Epithelial cell of proximal tubule (primary cell): Measurements from ENCODE around the gene CNTN5. TPM values are rescaled to one million over a fixed set of nuclear protein-coding genes. Genes with fewer than 3 reads are reported as not detected.

Experiments used
- DNase-seq: peaks from one replicate; pipeline ENCODE4 v3.0.0-alpha.2; 2011; ENCODE audit warnings: low read depth
- H3K4me3 ChIP-seq: 2 replicates; pipeline ENCODE4 v1.5.1; 2011; ENCODE audit warnings: low read depth, mild to moderate bottlenecking, low read length
- total RNA-seq: library from RNA; depleted of rRNA; stranded (reverse); fragments of >200 nt; gene quantifications from 2 replicates; pipeline ENCODE4 v1.2.3, GENCODE V29; 2015
- TF ChIP-seq, protein P1 (sequence below): conservative IDR thresholded peaks from 2 replicates; pipeline ENCODE4 v1.5.1; 2012; ENCODE audit warnings: low read depth, mild to moderate bottlenecking, low read length

Gene CNTN5
- total RNA-seq, 1 donor from 2014 or later, result not detected

DNA sequence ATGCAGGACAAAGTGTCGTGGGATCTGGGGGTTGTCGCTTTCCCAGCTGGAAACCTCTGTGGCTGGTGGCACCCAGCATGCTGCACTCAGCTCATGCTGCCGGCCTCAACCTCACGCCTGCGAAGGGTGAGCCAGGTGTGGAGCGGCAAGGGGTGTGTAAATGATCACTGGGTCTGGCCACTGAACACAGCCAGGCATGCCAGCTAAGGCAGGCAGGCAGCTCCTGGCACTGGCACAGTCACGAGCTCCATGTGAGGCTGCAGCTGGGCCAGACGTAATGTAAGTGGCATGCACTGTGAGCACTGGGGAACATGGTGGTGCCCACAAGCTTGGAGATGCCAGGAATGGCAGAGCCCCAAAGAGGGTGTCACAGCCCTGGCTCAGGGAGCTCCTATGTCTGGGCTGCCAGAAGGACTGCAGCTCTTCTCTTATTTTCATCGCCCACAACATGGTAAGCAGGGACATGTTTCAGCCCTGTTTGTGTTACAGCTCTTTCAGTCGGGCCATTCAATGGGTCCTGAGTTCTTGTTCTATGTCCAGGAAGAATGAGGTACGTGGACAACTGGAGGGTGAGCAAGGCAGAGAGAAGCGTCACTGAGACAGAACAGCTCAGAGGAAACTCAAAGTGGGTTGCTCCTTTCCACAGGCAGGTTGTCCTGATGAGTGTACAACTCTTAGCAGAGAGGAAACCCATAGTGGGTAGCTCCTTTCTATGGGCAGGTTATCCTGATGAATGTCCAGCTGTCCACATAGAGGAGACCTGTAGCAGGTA, 403.8 kb downstream of the CNTN5 start:
- H3K4me3 ChIP-seq, result no peak overlapping the region
- TF ChIP-seq, protein P1, sequence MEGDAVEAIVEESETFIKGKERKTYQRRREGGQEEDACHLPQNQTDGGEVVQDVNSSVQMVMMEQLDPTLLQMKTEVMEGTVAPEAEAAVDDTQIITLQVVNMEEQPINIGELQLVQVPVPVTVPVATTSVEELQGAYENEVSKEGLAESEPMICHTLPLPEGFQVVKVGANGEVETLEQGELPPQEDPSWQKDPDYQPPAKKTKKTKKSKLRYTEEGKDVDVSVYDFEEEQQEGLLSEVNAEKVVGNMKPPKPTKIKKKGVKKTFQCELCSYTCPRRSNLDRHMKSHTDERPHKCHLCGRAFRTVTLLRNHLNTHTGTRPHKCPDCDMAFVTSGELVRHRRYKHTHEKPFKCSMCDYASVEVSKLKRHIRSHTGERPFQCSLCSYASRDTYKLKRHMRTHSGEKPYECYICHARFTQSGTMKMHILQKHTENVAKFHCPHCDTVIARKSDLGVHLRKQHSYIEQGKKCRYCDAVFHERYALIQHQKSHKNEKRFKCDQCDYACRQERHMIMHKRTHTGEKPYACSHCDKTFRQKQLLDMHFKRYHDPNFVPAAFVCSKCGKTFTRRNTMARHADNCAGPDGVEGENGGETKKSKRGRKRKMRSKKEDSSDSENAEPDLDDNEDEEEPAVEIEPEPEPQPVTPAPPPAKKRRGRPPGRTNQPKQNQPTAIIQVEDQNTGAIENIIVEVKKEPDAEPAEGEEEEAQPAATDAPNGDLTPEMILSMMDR, result no peak
- no peak for DNase-seq

GRCh38 chr11:99425596-99425995, 404.8 kb downstream of the CNTN5 start:
- TF ChIP-seq, protein P1, result no peak
- H3K4me3 ChIP-seq, result no peak overlapping the region

GRCh38 chr11:99432677-99433076, 411.9 kb downstream of the CNTN5 start:
- TF ChIP-seq, protein P1, result no peak
- H3K4me3 ChIP-seq, result no peak overlapping the region
- no peak for DNase-seq

More at GRCh38 chr11:99425596-99425995, 404.8 kb downstream of the CNTN5 start:
- DNase-seq, result no peak

DNA sequence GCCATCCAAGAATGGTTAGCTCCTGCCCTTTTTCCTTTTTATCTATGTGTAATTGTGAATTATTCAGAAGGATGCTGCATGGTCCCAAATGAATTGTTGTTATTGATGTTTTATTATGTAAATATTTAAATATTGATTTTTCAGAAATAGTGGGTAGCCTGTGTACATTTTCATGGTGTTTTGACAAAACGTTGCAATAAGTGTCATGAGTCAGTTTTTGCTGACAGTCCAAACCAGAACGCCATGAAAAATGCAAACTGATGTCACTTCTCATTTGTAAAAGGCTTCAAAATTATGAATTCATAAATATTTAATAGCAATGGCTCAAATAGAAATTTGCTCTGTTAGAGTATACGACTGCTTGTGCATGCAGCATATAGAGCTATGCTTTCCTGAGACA, 422.5 kb downstream of the CNTN5 start:
- TF ChIP-seq, protein P1, result no peak
- DNase-seq, result no peak
- H3K4me3 ChIP-seq, result no peak overlapping the region

GRCh38 chr11:99446400-99446799, 425.7 kb downstream of the CNTN5 start:
- DNase-seq, result no peak
- TF ChIP-seq, protein P1, result no peak
- H3K4me3 ChIP-seq, result no peak overlapping the region

- H3K4me3 ChIP-seq, result no peak overlapping the region
- DNase-seq, result no peak
- TF ChIP-seq, protein P1, result no peak
Observed at GRCh38 chr11:99449345-99449744, 428.6 kb downstream of the CNTN5 start.

- no peak for DNase-seq
- H3K4me3 ChIP-seq, result no peak overlapping the region
- TF ChIP-seq, protein P1, result no peak
Observed at GRCh38 chr11:99452075-99452474, 431.3 kb downstream of the CNTN5 start.
